Neural cell (in vitro differentiated cells): ENCODE results near the gene RNF213. TPM values are rescaled to one million over a fixed set of nuclear protein-coding genes. Genes with fewer than 3 reads are reported as not detected.

ENCODE experiments used
- H2AFZ ChIP-seq: fragments of 200-600, 300-800 bp; sonication (generic), shearing (Covaris generic); 2 replicates; pipeline ENCODE4 v1.6.0; 2014; ENCODE audit warnings: low read depth, mild to moderate bottlenecking, antibody characterized with exemption, low read length, moderate library complexity
- H3F3A ChIP-seq: fragments of 200-600 bp; shearing (Covaris generic); 2 replicates; pipeline ENCODE4 v1.6.1; 2016; ENCODE audit warnings: mild to moderate bottlenecking, moderate library complexity, mixed read lengths, antibody characterized with exemption, low read length; ENCODE audit not compliant: insufficient read depth, poor library complexity, severe bottlenecking
- H3K27ac ChIP-seq: fragments of 200-600, 300-800 bp; sonication (generic), shearing (Covaris generic); 2 replicates; pipeline ENCODE4 v1.5.1; 2014; ENCODE audit warnings: mild to moderate bottlenecking, low read length, moderate library complexity
- H3K27me3 ChIP-seq: fragments of 300-800, 200-600 bp; sonication (generic), shearing (Covaris generic); 2 replicates; pipeline ENCODE4 v1.6.0; 2014; ENCODE audit warnings: mild to moderate bottlenecking, low read depth, low read length, moderate library complexity; ENCODE audit not compliant: insufficient read depth
- H3K36me3 ChIP-seq: fragments of 300-800, 200-600 bp; sonication (generic), shearing (Covaris generic); 2 replicates; pipeline ENCODE4 v1.5.1; 2014; ENCODE audit warnings: mild to moderate bottlenecking, antibody characterized with exemption, low read length, moderate library complexity; ENCODE audit not compliant: insufficient read depth
- H3K4me2 ChIP-seq: fragments of 300-800, 200-600 bp; sonication (generic), shearing (Covaris generic); 2 replicates; pipeline ENCODE4 v1.6.0; 2014; ENCODE audit warnings: mild to moderate bottlenecking, low read length
- H3K4me3 ChIP-seq: fragments of 300-800, 200-600 bp; sonication (generic), shearing (Covaris generic); 2 replicates; pipeline ENCODE4 v1.5.1; 2014; ENCODE audit warnings: mild to moderate bottlenecking, low read length, moderate library complexity
- H3K79me2 ChIP-seq: fragments of 200-600 bp; shearing (Covaris generic); replicated peaks from 2 replicates; pipeline ENCODE4 v1.6.0; 2014; ENCODE audit warnings: mild to moderate bottlenecking, low read length, moderate library complexity; ENCODE audit not compliant: insufficient read depth
- H3K9ac ChIP-seq: fragments of 300-800, 200-600 bp; sonication (generic), shearing (Covaris generic); 2 replicates; pipeline ENCODE4 v1.6.1; 2016; ENCODE audit warnings: mild to moderate bottlenecking, low read length, mixed read lengths
- H3K9me2 ChIP-seq: fragments of 200-600 bp; shearing (Covaris generic); 2 replicates; pipeline ENCODE4 v1.6.1; 2016; ENCODE audit warnings: mild to moderate bottlenecking, low read length, mixed read lengths; ENCODE audit not compliant: insufficient read depth
- H3K9me3 ChIP-seq: fragments of 200-600, 300-800 bp; sonication (generic), shearing (Covaris generic); 2 replicates; pipeline ENCODE4 v1.6.1; 2016; ENCODE audit warnings: mild to moderate bottlenecking, mixed run types, low read length, moderate library complexity, mixed read lengths
- H4K20me1 ChIP-seq: fragments of 200-600 bp; shearing (Covaris generic); 2 replicates; pipeline ENCODE4 v1.6.1; 2016; ENCODE audit warnings: mild to moderate bottlenecking, mixed run types; ENCODE audit not compliant: insufficient read depth
- CTCF ChIP-seq: fragments of 450-650 bp; IDR thresholded peaks from 2 replicates; pipeline ENCODE4 v1.5.1; 2014; ENCODE audit warnings: antibody characterized with exemption, mild to moderate bottlenecking, moderate library complexity; ENCODE audit not compliant: poor library complexity, severe bottlenecking
- EP300 ChIP-seq: fragments of 450-650 bp; conservative IDR thresholded peaks from 2 replicates; pipeline ENCODE4 v1.6.1; 2014; ENCODE audit warnings: antibody characterized with exemption, mild to moderate bottlenecking, moderate library complexity; ENCODE audit not compliant: poor library complexity, severe bottlenecking
- EZH2 ChIP-seq: fragments of 200-600, 300-800 bp; shearing (Covaris generic), sonication (generic); IDR thresholded peaks from 2 replicates; pipeline ENCODE4 v1.6.1; 2014; ENCODE audit warnings: antibody characterized with exemption, low read length, borderline replicate concordance, mild to moderate bottlenecking; ENCODE audit not compliant: insufficient read depth, poor library complexity, severe bottlenecking
- MXI1 ChIP-seq: fragments of 450-650 bp; conservative IDR thresholded peaks from 2 replicates; pipeline ENCODE4 v1.6.1; 2014; ENCODE audit warnings: antibody characterized with exemption, mild to moderate bottlenecking; ENCODE audit not compliant: poor library complexity, severe bottlenecking
- POLR2AphosphoS5 ChIP-seq: IDR thresholded peaks from 2 replicates; pipeline ENCODE4 v1.6.1; 2012
- RAD21 ChIP-seq: fragments of 450-650 bp; conservative IDR thresholded peaks from 2 replicates; pipeline ENCODE4 v1.6.1; 2014; ENCODE audit warnings: antibody characterized with exemption, mild to moderate bottlenecking, moderate library complexity
- SMC3 ChIP-seq: fragments of 450-650 bp; conservative IDR thresholded peaks from 2 replicates; pipeline ENCODE4 v1.6.1; 2014; ENCODE audit warnings: antibody characterized with exemption, mild to moderate bottlenecking, moderate library complexity; ENCODE audit not compliant: poor library complexity
- TAF1 ChIP-seq: IDR thresholded peaks from 2 replicates; pipeline ENCODE4 v1.6.1; 2012; ENCODE audit warnings: low read depth
- polyA plus RNA-seq: library from polyadenylated mRNA; depleted of rRNA; stranded (reverse); fragments of >200 nt; gene quantifications from 2 replicates; pipeline ENCODE4 v1.2.3, GENCODE V29; 2014
- TF ChIP-seq, protein P1 (sequence below): IDR thresholded peaks from 2 replicates; pipeline ENCODE4 v1.6.1; 2012; ENCODE audit warnings: borderline replicate concordance

The RNF213 gene
- polyA plus RNA-seq, 1 donor from 2014 or later = 1.5 TPM

GRCh38 chr17:80428796-80429195 is 168.1 kb downstream of the RNF213 start:
- no peaks in the 10 kb centered on the region for H3K9me3 ChIP-seq
- H3K27me3 ChIP-seq = no peaks in the 10 kb centered on the region
- no peaks in the 10 kb centered on the region for H3F3A ChIP-seq
- no peak overlapping the region for H3K9ac ChIP-seq
- H3K79me2 ChIP-seq = no peaks in the 10 kb centered on the region
- no peak overlapping the region for H3K4me3 ChIP-seq
- no peak overlapping the region for H3K4me2 ChIP-seq
- no peak overlapping the region for H3K27ac ChIP-seq
- no peak overlapping the region for H2AFZ ChIP-seq
- no peaks in the 10 kb centered on the region for H3K9me2 ChIP-seq
- TF ChIP-seq TAF1 = no peak
- TF ChIP-seq RAD21 = no peak
- TF ChIP-seq SMC3 = no peak
- TF ChIP-seq POLR2AphosphoS5 = no peak
- TF ChIP-seq, protein P1, sequence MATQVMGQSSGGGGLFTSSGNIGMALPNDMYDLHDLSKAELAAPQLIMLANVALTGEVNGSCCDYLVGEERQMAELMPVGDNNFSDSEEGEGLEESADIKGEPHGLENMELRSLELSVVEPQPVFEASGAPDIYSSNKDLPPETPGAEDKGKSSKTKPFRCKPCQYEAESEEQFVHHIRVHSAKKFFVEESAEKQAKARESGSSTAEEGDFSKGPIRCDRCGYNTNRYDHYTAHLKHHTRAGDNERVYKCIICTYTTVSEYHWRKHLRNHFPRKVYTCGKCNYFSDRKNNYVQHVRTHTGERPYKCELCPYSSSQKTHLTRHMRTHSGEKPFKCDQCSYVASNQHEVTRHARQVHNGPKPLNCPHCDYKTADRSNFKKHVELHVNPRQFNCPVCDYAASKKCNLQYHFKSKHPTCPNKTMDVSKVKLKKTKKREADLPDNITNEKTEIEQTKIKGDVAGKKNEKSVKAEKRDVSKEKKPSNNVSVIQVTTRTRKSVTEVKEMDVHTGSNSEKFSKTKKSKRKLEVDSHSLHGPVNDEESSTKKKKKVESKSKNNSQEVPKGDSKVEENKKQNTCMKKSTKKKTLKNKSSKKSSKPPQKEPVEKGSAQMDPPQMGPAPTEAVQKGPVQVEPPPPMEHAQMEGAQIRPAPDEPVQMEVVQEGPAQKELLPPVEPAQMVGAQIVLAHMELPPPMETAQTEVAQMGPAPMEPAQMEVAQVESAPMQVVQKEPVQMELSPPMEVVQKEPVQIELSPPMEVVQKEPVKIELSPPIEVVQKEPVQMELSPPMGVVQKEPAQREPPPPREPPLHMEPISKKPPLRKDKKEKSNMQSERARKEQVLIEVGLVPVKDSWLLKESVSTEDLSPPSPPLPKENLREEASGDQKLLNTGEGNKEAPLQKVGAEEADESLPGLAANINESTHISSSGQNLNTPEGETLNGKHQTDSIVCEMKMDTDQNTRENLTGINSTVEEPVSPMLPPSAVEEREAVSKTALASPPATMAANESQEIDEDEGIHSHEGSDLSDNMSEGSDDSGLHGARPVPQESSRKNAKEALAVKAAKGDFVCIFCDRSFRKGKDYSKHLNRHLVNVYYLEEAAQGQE = no peak
- no peak for TF ChIP-seq MXI1
- no peak for TF ChIP-seq EZH2
- TF ChIP-seq EP300 = no peak
- TF ChIP-seq CTCF = no peak
- H4K20me1 ChIP-seq = no peaks in the 10 kb centered on the region
- no peaks in the 10 kb centered on the region for H3K36me3 ChIP-seq

- Histone ChIP-seq H2AFZ (no peak overlapping the region), H3K4me3 (no peak overlapping the region), H3K9ac (no peak overlapping the region), H4K20me1 (no peaks in the 10 kb centered on the region), H3K36me3 (no peaks in the 10 kb centered on the region), H3F3A (no peaks in the 10 kb centered on the region), H3K9me3 (no peaks in the 10 kb centered on the region), H3K27me3 (no peaks in the 10 kb centered on the region), H3K27ac (no peak overlapping the region), H3K4me2 (no peak overlapping the region), H3K79me2 (no peaks in the 10 kb centered on the region), H3K9me2 (no peaks in the 10 kb centered on the region)
- TF ChIP-seq RAD21 (no peak), CTCF (no peak), EP300 (no peak), EZH2 (no peak), MXI1 (no peak), TAF1 (no peak), SMC3 (no peak), POLR2AphosphoS5 (no peak)
- TF ChIP-seq, protein P1 = no peak
Observed at GRCh38 chr17:80429356-80430275, 169.0 kb downstream of the RNF213 start.
